Keratinocyte (primary cell): ENCODE data around the gene PSMA3. TPM values are rescaled to one million over a fixed set of nuclear protein-coding genes. Genes with fewer than 3 reads are reported as not detected.

Source experiments
- DNase-seq: peaks from one replicate; pipeline ENCODE4 v3.0.0-alpha.2; 2011; ENCODE audit warnings: low read depth, missing footprints, low spot score
- FAIRE-seq: peaks from 2 replicates; lab custom pipeline; 2011; peaks lifted over from hg19 to GRCh38; lab: Jason Lieb, UNC
- H2AFZ ChIP-seq: 2 replicates; pipeline ENCODE4 v1.6.0; 2012; ENCODE audit warnings: low read length, control low read depth, inconsistent platforms; ENCODE audit not compliant: control insufficient read depth
- H3K27ac ChIP-seq: 2 replicates; pipeline ENCODE4 v1.5.1; 2011; ENCODE audit warnings: low read length; ENCODE audit not compliant: control insufficient read depth, insufficient read depth
- H3K27me3 ChIP-seq: 3 replicates; pipeline ENCODE4 v1.6.0; 2011; ENCODE audit warnings: low read length; ENCODE audit not compliant: control insufficient read depth, insufficient read depth; ENCODE audit errors: extremely low read depth
- H3K36me3 ChIP-seq, 2 experiments: 2 replicates in 1 of 2; 3 replicates in 1 of 2; pipeline ENCODE4 v1.5.1; 2011; ENCODE audit warnings: low read length in 2 of 2, mild to moderate bottlenecking in 1 of 2; ENCODE audit not compliant: control insufficient read depth in 2 of 2, insufficient read depth in 2 of 2; ENCODE audit errors: extremely low read depth in 1 of 2
- H3K4me1 ChIP-seq: 3 replicates; pipeline ENCODE4 v1.5.1; 2011; ENCODE audit warnings: low read length; ENCODE audit not compliant: control insufficient read depth, insufficient read depth; ENCODE audit errors: extremely low read depth
- H3K4me2 ChIP-seq: 3 replicates; pipeline ENCODE4 v1.6.0; 2011; ENCODE audit warnings: low read depth, low read length; ENCODE audit not compliant: control insufficient read depth, insufficient read depth; ENCODE audit errors: extremely low read depth
- H3K4me3 ChIP-seq, 3 experiments: fragments of 200-600 bp in 1 of 3; sonication (generic) in 1 of 3; 2 replicates in 2 of 3; 3 replicates in 1 of 3; pipeline ENCODE4 v1.5.1; 2011 to 2016; ENCODE audit warnings: low read length in 3 of 3, mild to moderate bottlenecking in 3 of 3, control low read depth in 2 of 3, inconsistent platforms in 1 of 3, low read depth in 1 of 3, mixed read lengths in 1 of 3, mixed run types in 1 of 3, moderate library complexity in 1 of 3; ENCODE audit not compliant: control insufficient read depth in 2 of 3, insufficient read depth in 2 of 3; ENCODE audit errors: extremely low read depth in 1 of 3
- H3K79me2 ChIP-seq: 2 replicates; pipeline ENCODE4 v1.6.0; 2012; ENCODE audit warnings: low read length; ENCODE audit not compliant: control insufficient read depth, insufficient read depth
- H3K9ac ChIP-seq: 3 replicates; pipeline ENCODE4 v1.6.0; 2011; ENCODE audit warnings: low read length; ENCODE audit not compliant: control insufficient read depth, insufficient read depth; ENCODE audit errors: extremely low read depth
- H3K9me1 ChIP-seq: 3 replicates; pipeline ENCODE4 v1.6.0; 2011; ENCODE audit warnings: low read length; ENCODE audit not compliant: control insufficient read depth, insufficient read depth; ENCODE audit errors: extremely low read depth
- H3K9me3 ChIP-seq: 2 replicates; pipeline ENCODE4 v1.5.1; 2012; ENCODE audit warnings: low read depth, low read length; ENCODE audit not compliant: control insufficient read depth
- H4K20me1 ChIP-seq: 3 replicates; pipeline ENCODE4 v1.6.0; 2011; ENCODE audit warnings: low read length; ENCODE audit not compliant: control insufficient read depth, insufficient read depth; ENCODE audit errors: extremely low read depth
- CTCF ChIP-seq, 3 experiments: IDR thresholded peaks in 1 of 3; conservative IDR thresholded peaks in 1 of 3; optimal IDR thresholded peaks in 1 of 3; 2 replicates in 2 of 3; 3 replicates in 1 of 3; pipeline versions ENCODE3 to v1.5.1; 2011; ENCODE audit warnings: low read length in 3 of 3, mild to moderate bottlenecking in 3 of 3, moderate library complexity in 2 of 3, control low read depth in 1 of 3, inconsistent platforms in 1 of 3; ENCODE audit not compliant: insufficient read depth in 2 of 3; ENCODE audit errors: extremely low read depth in 1 of 3
- EZH2 ChIP-seq: IDR thresholded peaks from one replicate; pipeline ENCODE4 v1.6.1; 2012; ENCODE audit warnings: inconsistent platforms, mild to moderate bottlenecking, low read length, moderate library complexity
- dilution Hi-C: fragments of 300-500 bp; cut with MboI; formaldehyde crosslinking; loops from one replicate; pipeline ENCODE4 v1.7.0; 2020; ENCODE audit warnings: low sequenced_read_pairs; ENCODE audit not compliant: extremely low pct_ligation_motif_present
- polyA plus RNA-seq, 5 experiments: library from polyadenylated mRNA; depleted of rRNA in 3 of 5; stranded (reverse) in 3 of 5; stranded (forward) in 1 of 5; unstranded in 1 of 5; fragments of >200 nt; gene quantifications; 1 replicate in 1 of 5; 2 replicates in 3 of 5; 3 replicates in 1 of 5; pipeline versions ENCODE4 v1.2.1 to v1.2.3, GENCODE V29; 2011 to 2012; ENCODE audit warnings: missing spikeins in 2 of 5, low read depth in 1 of 5, low replicate concordance in 1 of 5

Gene PSMA3
- polyA plus RNA-seq, 1 donor (not counting 4 experiments of a cell fraction or from before 2014, with no cell fraction given) = 325 TPM

GRCh38 chr14:58297412-58297761 is 52.7 kb downstream of the PSMA3 start:
- Histone ChIP-seq H3K27ac (peak overlapping the region; percentile 97), H3K36me3 (peaks cover 10 to 11% of the 10 kb centered on the region in 2 experiments), H4K20me1 (peaks cover 5% of the 10 kb centered on the region), H3K4me2 (peak overlapping the region; percentile 96), H2AFZ (no peak overlapping the region), H3K27me3 (no peaks in the 10 kb centered on the region), H3K9me3 (no peaks in the 10 kb centered on the region), H3K9me1 (no peaks in the 10 kb centered on the region), H3K9ac (peak overlapping the region; percentile 97), H3K4me1 (peaks cover 10% of the 10 kb centered on the region), H3K4me3 (peak overlapping the region; percentile 66 to 87 (median 80)), H3K79me2 (peaks cover 69% of the 10 kb centered on the region)
- FAIRE-seq (peak; percentile 26), DNase-seq (no peak)
- dilution Hi-C loops = no loop called here
- TF ChIP-seq CTCF (optimal IDR thresholded peaks at IDR 0.05 in 1 of 3, IDR thresholded peaks at IDR 0.05 in 1 of 3, conservative IDR thresholded peaks at IDR 0.05 in 1 of 3; ENCODE audit: extremely low read depth in 1 of 3, insufficient read depth in 2 of 3, low read length in 3 of 3) (no peak), EZH2 (no peak)

GRCh38 chr14:58297762-58298476 is 53.3 kb downstream of the PSMA3 start:
- peaks cover 10% of the 10 kb centered on the region for H3K4me1 ChIP-seq
- peaks cover 10 to 11% of the 10 kb centered on the region in 2 experiments for H3K36me3 ChIP-seq
- DNase-seq (peak; percentile 92), FAIRE-seq (peak; percentile 95)
- H3K9me1 ChIP-seq = no peaks in the 10 kb centered on the region
- H3K27me3 ChIP-seq = no peaks in the 10 kb centered on the region
- H3K79me2 ChIP-seq = peaks cover 63% of the 10 kb centered on the region
- H3K9me3 ChIP-seq = no peaks in the 10 kb centered on the region
- peak overlapping the region; percentile 97 for H3K27ac ChIP-seq
- H3K4me2 ChIP-seq = peak overlapping the region; percentile 96
- H3K4me3 ChIP-seq = peak overlapping the region; percentile 92 to 99 (median 93)
- peak overlapping the region; percentile 98 for H2AFZ ChIP-seq
- peaks cover 5% of the 10 kb centered on the region for H4K20me1 ChIP-seq
- peak; percentile 98 for TF ChIP-seq EZH2
- peak in 1 of 3 experiments; percentile 24 for TF ChIP-seq CTCF (optimal IDR thresholded peaks at IDR 0.05 in 1 of 3, IDR thresholded peaks at IDR 0.05 in 1 of 3, conservative IDR thresholded peaks at IDR 0.05 in 1 of 3; ENCODE audit: extremely low read depth in 1 of 3, insufficient read depth in 2 of 3, low read length in 3 of 3)
- peak overlapping the region; percentile 97 for H3K9ac ChIP-seq
- dilution Hi-C loops = no loop called here
